ENCODE measurements around the gene TSPAN14. TPM values are rescaled to one million over a fixed set of nuclear protein-coding genes. Genes with fewer than 3 reads are reported as not detected.

Gene TSPAN14
- total and polyA plus RNA-seq, 9 donors: 15.8 to 59.5 (median 45.3) TPM

DNA sequence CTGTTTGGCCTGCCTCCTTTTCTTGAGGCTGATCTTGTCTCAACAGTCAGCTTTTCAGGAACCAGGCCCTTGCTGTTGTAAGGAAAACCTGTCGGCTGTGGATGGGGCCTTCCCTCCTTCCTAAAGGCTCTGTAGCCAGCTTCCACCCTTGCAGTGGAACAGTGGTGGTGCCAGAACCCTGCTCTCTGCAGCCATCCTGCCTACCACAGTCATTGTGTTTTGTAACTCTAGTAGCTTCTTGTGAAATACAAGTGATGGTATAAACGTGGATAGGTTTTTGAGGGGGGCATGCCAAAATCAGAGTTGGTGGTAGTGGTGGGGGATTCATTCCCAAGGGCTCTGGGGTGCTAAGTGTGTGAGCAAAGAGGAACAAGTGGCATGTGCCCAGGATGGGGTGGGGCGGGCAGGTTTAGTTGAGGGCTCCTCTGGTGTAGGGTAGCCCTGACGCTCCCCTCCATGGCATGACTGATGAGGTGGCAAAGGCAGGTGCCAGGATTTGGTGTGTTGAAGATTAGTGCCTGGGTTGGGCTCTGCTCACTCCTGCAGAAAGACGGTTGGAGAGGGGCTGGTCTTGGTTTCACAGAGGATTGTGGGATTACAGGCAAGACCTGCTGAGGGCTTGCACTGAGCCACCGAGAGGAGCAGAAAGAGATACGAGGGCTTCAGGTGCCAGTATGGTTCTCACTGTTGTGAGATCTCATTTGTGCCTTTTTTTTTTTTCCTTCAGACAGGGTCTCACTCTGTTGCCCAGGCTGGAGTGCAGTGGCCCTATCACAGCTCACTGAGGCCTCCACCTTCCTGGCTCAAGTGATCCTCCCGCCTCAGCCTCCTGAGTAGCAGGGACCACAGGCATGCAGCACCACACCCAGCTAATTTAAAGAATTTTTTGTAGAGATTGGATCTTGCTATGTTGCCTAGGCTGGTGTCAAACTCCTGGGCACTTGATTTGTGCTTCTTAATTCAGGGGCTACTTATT is 7.4 kb downstream of the TSPAN14 start:
- Histone ChIP-seq H3K4me1 (ENCODE audit: control insufficient read depth, insufficient read depth, low read length) (peaks cover 93% of the 10 kb centered on the region), H3K4me3 (ENCODE audit: low read length) (no peak overlapping the region), H3K36me3 (ENCODE audit: control insufficient read depth, insufficient read depth, low read length) (no peaks in the 10 kb centered on the region), H3K9me3 (replicated peaks; ENCODE audit: control insufficient read depth, low read depth, low read length) (no peaks in the 10 kb centered on the region), H3K27me3 (ENCODE audit: control insufficient read depth, insufficient read depth, low read length) (no peaks in the 10 kb centered on the region), H3K27ac (ENCODE audit: low read length) (peak overlapping the region; percentile 73)
- DNase-seq: no peak
- WGBS (ENCODE audit: insufficient coverage): 79% methylated on average over 5 of the region's 8 CpGs

DNA sequence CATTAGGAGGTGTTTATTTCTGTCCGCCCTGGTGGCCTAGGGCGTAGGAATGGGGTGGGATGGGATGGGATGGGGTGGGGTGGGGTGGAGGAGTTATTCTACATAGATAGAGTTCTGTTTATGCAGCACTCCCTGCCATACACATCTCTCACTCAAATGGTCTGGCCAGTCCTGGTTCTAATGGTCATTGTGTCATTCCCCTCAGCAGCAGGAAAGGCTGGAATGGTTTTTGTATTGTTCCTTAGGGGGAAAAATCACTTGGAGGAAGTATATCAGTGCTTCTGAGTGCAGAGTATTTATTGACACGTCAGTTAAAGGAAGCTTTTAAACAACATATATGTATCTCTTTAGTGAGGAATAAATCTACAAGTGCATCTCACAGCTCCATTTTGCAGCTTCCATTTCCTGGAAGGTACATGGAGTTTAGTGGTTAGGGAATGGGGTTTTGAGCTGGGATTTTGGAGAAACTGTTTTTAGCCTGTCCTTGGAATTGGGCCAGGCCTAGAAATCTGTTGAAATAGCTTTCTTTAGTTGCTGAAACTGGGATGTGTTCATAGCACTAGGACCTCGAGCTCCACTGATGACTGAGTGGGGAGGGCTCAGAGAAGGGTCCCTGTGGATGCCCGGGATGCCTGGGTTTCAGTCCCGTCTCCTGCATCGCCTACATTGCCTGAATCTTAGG is 8.3 kb downstream of the TSPAN14 start:
- no peaks in the 10 kb centered on the region for H3K9me3 ChIP-seq (replicated peaks; ENCODE audit: control insufficient read depth, low read depth, low read length)
- H3K4me3 ChIP-seq (ENCODE audit: low read length): no peak overlapping the region
- H3K27ac ChIP-seq (ENCODE audit: low read length): peak overlapping the region; percentile 73
- WGBS (ENCODE audit: insufficient coverage): 25% methylated on average over 3 of the region's 7 CpGs
- peaks cover 99% of the 10 kb centered on the region for H3K4me1 ChIP-seq (ENCODE audit: control insufficient read depth, insufficient read depth, low read length)
- peak; percentile 87 for DNase-seq
- H3K27me3 ChIP-seq (ENCODE audit: control insufficient read depth, insufficient read depth, low read length): no peaks in the 10 kb centered on the region
- H3K36me3 ChIP-seq (ENCODE audit: control insufficient read depth, insufficient read depth, low read length): no peaks in the 10 kb centered on the region

DNA sequence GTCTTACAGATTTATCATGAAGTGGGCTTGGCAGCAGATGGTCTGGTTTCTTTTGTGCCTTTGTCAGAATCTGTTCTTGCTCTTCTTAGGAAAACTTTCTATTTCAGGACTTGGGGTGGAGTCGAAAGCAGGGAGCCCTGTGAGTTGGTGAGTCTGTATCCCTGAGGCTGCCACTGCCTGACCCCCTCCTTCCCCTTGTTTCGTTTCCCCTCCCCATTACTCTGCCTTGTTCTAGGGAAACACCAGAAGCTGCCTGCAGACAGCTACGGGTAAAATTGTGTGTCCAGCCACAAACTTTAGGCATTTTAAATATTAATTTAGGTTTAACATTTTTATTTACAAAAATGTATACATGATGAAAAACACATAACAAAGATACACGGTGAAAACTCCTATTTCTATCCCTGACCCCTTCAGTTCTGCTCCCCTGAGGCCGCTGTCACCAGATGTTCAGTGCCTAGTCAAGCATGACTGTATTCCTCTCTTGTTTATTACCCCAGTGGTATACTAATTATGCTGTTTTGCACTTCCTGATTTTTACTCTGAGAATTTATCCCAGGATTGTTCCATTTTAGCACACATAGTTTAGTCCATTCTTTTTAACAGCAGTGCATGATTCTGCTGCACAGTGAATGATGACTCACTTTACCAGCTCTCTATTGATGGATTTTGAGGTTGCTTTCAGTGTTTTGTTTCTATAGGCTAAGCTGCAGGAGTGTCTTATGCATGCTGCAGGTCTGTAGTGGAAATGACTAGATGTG is 9.1 kb downstream of the TSPAN14 start:
- Histone ChIP-seq H3K27ac (ENCODE audit: low read length) (peak overlapping the region; percentile 73), H3K36me3 (ENCODE audit: control insufficient read depth, insufficient read depth, low read length) (no peaks in the 10 kb centered on the region), H3K27me3 (ENCODE audit: control insufficient read depth, insufficient read depth, low read length) (no peaks in the 10 kb centered on the region), H3K9me3 (replicated peaks; ENCODE audit: control insufficient read depth, low read depth, low read length) (no peaks in the 10 kb centered on the region), H3K4me3 (ENCODE audit: low read length) (no peak overlapping the region), H3K4me1 (ENCODE audit: control insufficient read depth, insufficient read depth, low read length) (peaks cover 94% of the 10 kb centered on the region)
- WGBS (ENCODE audit: insufficient coverage): 29% methylated on average over 2 of the region's 5 CpGs
- DNase-seq: peak; percentile 54

DNA sequence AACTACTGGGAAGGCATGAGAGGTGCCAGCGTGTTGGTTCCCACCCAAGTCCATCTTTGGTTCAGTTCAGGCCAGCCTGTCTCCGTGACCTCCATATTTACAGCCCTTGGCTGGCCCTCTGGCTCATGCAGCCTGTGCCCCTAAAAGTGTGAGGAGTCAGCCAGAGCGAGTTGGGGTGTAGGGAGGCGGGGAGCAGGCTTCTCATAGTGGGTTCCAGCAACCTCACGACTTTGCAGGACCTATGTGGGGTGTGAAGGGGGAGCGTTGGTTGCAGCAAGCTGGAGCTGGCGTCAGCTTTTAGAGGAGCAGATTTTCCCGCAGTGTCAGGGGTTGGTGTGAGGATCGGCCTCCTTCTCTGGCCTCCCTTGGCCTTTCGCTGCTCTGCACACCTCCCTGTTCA is 9.8 kb downstream of the TSPAN14 start:
- no peak for DNase-seq
- no peak overlapping the region for H3K4me3 ChIP-seq (ENCODE audit: low read length)
- no peaks in the 10 kb centered on the region for H3K27me3 ChIP-seq (ENCODE audit: control insufficient read depth, insufficient read depth, low read length)
- H3K27ac ChIP-seq (ENCODE audit: low read length): peak overlapping the region; percentile 73
- H3K4me1 ChIP-seq (ENCODE audit: control insufficient read depth, insufficient read depth, low read length): peaks cover 90% of the 10 kb centered on the region
- no peaks in the 10 kb centered on the region for H3K36me3 ChIP-seq (ENCODE audit: control insufficient read depth, insufficient read depth, low read length)
- H3K9me3 ChIP-seq (replicated peaks; ENCODE audit: control insufficient read depth, low read depth, low read length): no peaks in the 10 kb centered on the region
- 85% methylated on average over 7 of the region's 10 CpGs for WGBS (ENCODE audit: insufficient coverage)

DNA sequence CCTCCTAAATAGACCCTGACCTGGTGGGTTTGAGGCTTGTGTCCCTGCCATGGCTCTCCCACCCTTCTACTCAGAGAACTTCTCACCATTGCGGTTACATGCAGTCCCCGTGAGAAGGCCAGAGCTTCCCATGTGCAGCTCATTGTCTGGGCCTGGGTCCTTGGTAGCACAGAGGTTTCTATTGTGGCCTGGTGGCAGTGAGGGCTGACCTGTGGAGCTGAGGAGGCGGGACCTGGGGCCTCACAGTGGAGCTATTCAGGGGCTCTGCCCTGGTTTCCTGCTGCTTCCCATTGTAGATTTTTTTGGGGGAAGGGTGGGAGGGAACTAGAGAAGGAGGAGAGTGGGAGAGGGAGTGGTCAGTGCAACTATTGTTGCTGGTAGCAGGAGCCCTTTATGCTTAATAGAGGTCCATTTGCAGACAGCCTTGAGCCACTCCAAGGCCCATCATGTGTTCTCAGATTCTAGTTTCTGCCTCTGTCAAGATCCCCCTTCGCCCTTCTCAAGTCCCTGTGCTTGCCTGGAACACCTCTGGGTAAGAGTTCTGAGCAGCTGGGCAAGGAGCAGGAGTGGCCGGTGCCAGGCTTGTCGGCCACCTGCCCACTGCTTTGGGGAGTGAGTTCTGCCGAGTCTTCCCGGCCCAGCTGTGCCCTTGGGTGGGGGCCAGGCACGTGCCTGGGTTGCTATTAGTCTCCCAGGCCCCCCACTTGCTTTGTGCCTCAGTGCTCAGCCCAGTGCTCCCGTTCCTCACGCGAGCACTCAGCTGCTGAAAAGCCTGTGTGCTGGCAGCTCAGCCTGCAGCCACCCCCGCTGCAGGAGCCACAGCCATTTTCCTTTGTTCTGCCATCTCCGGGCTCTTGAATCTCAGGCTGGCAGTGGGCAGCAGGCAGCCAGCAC is 10.7 kb downstream of the TSPAN14 start:
- Histone ChIP-seq H3K27me3 (ENCODE audit: control insufficient read depth, insufficient read depth, low read length) (no peaks in the 10 kb centered on the region), H3K4me3 (ENCODE audit: low read length) (no peak overlapping the region), H3K4me1 (ENCODE audit: control insufficient read depth, insufficient read depth, low read length) (peaks cover 87% of the 10 kb centered on the region), H3K27ac (ENCODE audit: low read length) (peak overlapping the region; percentile 73), H3K9me3 (replicated peaks; ENCODE audit: control insufficient read depth, low read depth, low read length) (no peaks in the 10 kb centered on the region), H3K36me3 (ENCODE audit: control insufficient read depth, insufficient read depth, low read length) (peaks cover 2% of the 10 kb centered on the region)
- peak; percentile 74 for DNase-seq
- 33% methylated on average over 12 of the region's 14 CpGs for WGBS (ENCODE audit: insufficient coverage)

DNA sequence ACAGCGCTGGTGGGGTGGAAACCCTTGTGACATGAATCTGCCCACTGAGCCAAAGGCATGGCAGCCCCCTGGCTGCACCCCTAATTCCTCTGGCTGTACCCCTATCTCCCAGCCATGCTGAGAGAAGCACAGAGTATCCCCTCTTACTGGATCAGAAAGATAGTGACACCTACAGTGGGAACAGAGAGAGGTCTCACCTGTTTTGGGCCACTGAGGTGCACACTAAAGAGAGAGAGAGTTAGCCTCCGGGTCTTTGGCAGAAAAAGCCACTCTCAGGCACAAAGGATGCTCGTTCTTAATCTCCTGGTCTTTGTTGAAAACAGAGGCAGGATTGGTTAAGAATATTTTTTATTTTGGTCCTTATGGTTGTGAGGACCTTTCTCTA is 11.3 kb downstream of the TSPAN14 start:
- H3K9me3 ChIP-seq (replicated peaks; ENCODE audit: control insufficient read depth, low read depth, low read length): no peaks in the 10 kb centered on the region
- peak overlapping the region; percentile 73 for H3K27ac ChIP-seq (ENCODE audit: low read length)
- H3K36me3 ChIP-seq (ENCODE audit: control insufficient read depth, insufficient read depth, low read length): peaks cover 6% of the 10 kb centered on the region
- H3K4me1 ChIP-seq (ENCODE audit: control insufficient read depth, insufficient read depth, low read length): peaks cover 80% of the 10 kb centered on the region
- H3K27me3 ChIP-seq (ENCODE audit: control insufficient read depth, insufficient read depth, low read length): no peaks in the 10 kb centered on the region
- no peak overlapping the region for H3K4me3 ChIP-seq (ENCODE audit: low read length)
- no peak for DNase-seq
- WGBS (ENCODE audit: insufficient coverage): 73% methylated on average over 2 of the region's 3 CpGs

DNA sequence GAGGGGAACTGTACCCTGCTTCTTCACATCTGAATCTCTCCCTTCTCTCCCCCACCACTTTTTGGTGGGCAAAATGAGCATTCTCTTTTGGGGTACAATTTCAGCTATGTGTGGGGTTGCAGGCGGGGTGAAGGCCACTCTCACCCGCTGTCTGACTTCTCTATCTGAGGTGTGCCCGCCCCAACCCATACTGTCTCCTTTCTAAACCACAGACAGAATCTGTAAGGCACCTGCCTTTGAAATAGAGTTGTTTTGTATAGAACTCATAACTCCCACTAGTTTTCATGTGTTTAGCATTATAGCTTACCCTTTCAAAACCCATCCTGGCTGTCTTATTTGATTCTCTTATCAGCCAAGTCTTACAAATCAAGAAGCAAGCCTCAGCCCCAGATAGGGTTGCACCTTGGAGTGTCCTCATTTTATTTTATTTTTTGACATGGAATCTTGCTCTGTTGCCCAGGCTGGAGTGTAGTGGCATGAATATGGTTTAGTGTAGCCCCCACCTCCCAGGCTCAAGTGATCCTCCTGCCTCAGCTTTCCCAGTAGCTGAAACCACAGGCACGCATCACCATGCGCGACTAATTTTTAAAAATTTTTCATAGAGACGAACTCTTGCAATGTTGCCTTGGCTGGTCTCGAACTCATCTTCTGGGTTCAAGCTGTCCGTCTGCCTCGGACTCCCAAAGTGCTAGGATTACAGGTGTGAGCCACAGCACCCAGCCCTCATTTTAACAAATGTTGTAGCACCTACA is 11.9 kb downstream of the TSPAN14 start:
- WGBS (ENCODE audit: insufficient coverage): 93% methylated on average over 4 of the region's 10 CpGs
- Histone ChIP-seq H3K4me3 (ENCODE audit: low read length) (no peak overlapping the region), H3K4me1 (ENCODE audit: control insufficient read depth, insufficient read depth, low read length) (peaks cover 80% of the 10 kb centered on the region), H3K27ac (ENCODE audit: low read length) (peak overlapping the region; percentile 73), H3K36me3 (ENCODE audit: control insufficient read depth, insufficient read depth, low read length) (peaks cover 12% of the 10 kb centered on the region), H3K27me3 (ENCODE audit: control insufficient read depth, insufficient read depth, low read length) (no peaks in the 10 kb centered on the region), H3K9me3 (replicated peaks; ENCODE audit: control insufficient read depth, low read depth, low read length) (no peaks in the 10 kb centered on the region)
- no peak for DNase-seq

DNA sequence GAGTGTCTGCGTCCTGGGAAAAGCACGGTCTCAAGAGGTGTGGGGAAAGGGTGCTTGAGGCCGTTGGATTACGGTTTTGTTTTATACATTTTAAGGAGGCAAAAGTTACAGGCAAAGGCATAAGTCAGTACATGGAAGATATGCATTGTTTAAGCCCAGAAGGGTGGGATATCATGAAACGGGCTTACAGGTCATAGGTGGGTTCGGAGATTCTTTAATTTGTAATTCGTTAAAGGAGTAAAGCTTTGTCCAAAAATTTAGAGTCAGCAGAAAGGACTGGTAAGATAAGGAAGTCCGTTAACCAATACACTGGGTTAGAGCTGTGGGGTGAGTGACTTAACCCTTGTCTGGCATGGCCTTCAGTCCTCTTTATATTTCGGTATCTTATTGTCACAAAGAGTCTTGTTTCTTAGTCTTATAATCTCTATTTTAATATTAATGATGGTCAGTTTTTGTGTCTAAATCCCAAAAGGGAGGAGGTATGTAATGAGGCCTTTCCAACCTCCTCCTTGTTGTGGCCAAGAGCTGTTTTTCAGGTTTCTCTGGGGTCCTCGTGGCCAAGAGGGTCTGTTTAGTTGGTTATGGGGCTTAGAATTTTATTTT is 12.7 kb downstream of the TSPAN14 start:
- no peak for DNase-seq
- H3K9me3 ChIP-seq (replicated peaks; ENCODE audit: control insufficient read depth, low read depth, low read length): no peaks in the 10 kb centered on the region
- peaks cover 72% of the 10 kb centered on the region for H3K4me1 ChIP-seq (ENCODE audit: control insufficient read depth, insufficient read depth, low read length)
- H3K36me3 ChIP-seq (ENCODE audit: control insufficient read depth, insufficient read depth, low read length): peaks cover 17% of the 10 kb centered on the region
- no peak overlapping the region for H3K4me3 ChIP-seq (ENCODE audit: low read length)
- WGBS (ENCODE audit: insufficient coverage): 93% methylated on average over 7 of the region's 10 CpGs
- peak overlapping the region; percentile 42 for H3K27ac ChIP-seq (ENCODE audit: low read length)
- no peaks in the 10 kb centered on the region for H3K27me3 ChIP-seq (ENCODE audit: control insufficient read depth, insufficient read depth, low read length)

All from muscle of leg (tissue), 11 donors.